ENCODE results near the gene INPP5A. TPM values are rescaled to one million over a fixed set of nuclear protein-coding genes. Genes with fewer than 3 reads are reported as not detected.

The INPP5A gene
- total and polyA plus RNA-seq, 2 of the 13 experiments (the other 11 are each of a cell fraction or from before 2014, with no cell fraction given): 17.5 to 37.9 TPM

GRCh38 chr10:132536877-132537683 is 507 bp upstream of the INPP5A start:
- H3K4me1 ChIP-seq (ENCODE audit: insufficient read depth, low read length): peaks cover 49% of the 10 kb centered on the region
- peak overlapping the region; percentile 79 to 85 (median 83); a peak in 5 of 6 replicates for H3K4me3 ChIP-seq (replicated peaks in 1 of 3; ENCODE audit: insufficient read depth in 1 of 3, low read depth in 2 of 3, low read length in 3 of 3)
- intact Hi-C loops (cut with micrococcal nuclease; ENCODE audit: unreplicated experiment) (loop anchor here (1.0 to 5.0 kb wide), 3 partner anchors 20 to 79 kb away; no protein-coding TSS in a partner anchor), in situ Hi-C loops (cut with HindIII; ENCODE audit: extremely low pct_ligation_motif_present, low pct_unique_long_range_greater_than_20kb) (loop anchor here (5.0 kb wide), 1 partner anchor 80 kb away; no protein-coding TSS in a partner anchor)
- ChIA-PET POLR2A (interaction anchor here (4.6 kb wide), 1 partner anchor 19 kb away, joined by 24 read pairs; no protein-coding TSS in a partner anchor), CTCF (ENCODE audit: low intra/inter-chr PET ratio, low total read pairs) (interaction anchor here (1.6 kb wide), 1 partner anchor 20 kb away, joined by 3 read pairs; no protein-coding TSS in a partner anchor)
- H3K27ac ChIP-seq (ENCODE audit: extremely low read length, insufficient read depth, low read length): peak overlapping the region; percentile 67
- DNase-seq (ENCODE audit: low spot score): peak; percentile 95
- peak overlapping the region; percentile 75 for H3K9ac ChIP-seq (ENCODE audit: insufficient read depth, low read depth, low read length)
- no CpG with 5 or more reads among the region's 102 CpGs for whole genome bisulfite sequencing (ENCODE audit: low lambda C conversion rate)
- no peaks in the 10 kb centered on the region for H4K20me1 ChIP-seq (ENCODE audit: insufficient read depth, low read length)
- ATAC-seq: peak; percentile 82
- no TSS peak for BruUV-seq (replicated peaks)
- no peaks in the 10 kb centered on the region for H3K9me3 ChIP-seq (ENCODE audit: low read length)
- peaks cover 31% of the 10 kb centered on the region for H3K79me2 ChIP-seq (ENCODE audit: insufficient read depth, low read length)
- H2AFZ ChIP-seq (ENCODE audit: low read length): no peak overlapping the region
- no peaks in the 10 kb centered on the region for H3K27me3 ChIP-seq (ENCODE audit: control insufficient read depth in 1 of 2, insufficient read depth in 2 of 2, low read length in 2 of 2)
- H3K4me2 ChIP-seq (ENCODE audit: low read depth, low read length): peak overlapping the region; percentile 97
- FAIRE-seq: peak; percentile 44
- no peaks in the 10 kb centered on the region for H3K36me3 ChIP-seq (replicated peaks in 1 of 2; ENCODE audit: control insufficient read depth in 1 of 2, insufficient read depth in 2 of 2, low read length in 2 of 2)
- TF ChIP-seq FOXO4 (CRISPR knock-in tag; conservative IDR thresholded peaks at IDR 0.05) (0 out of 2 replicates have a peak, but pooled peaks have one; percentile 28), ZNF10 (CRISPR knock-in tag; IDR thresholded peaks at IDR 0.05; ENCODE audit: borderline replicate concordance, low read depth) (no peak), HOXA3 (CRISPR knock-in tag; IDR thresholded peaks at IDR 0.05) (peak; percentile 88), SAP130 (CRISPR knock-in tag; IDR thresholded peaks at IDR 0.05; ENCODE audit: low read depth) (peak; percentile 57), SAFB2 (CRISPR knock-in tag; IDR thresholded peaks at IDR 0.05; ENCODE audit: borderline replicate concordance, low read depth) (peak; percentile 59), ZNF317 (CRISPR knock-in tag; IDR thresholded peaks at IDR 0.05) (0 out of 2 replicates have a peak, but pooled peaks have one; percentile 22), KLF12 (CRISPR knock-in tag; IDR thresholded peaks at IDR 0.05; ENCODE audit: borderline replicate concordance) (peak; percentile 37; the same call in 1 of the 2 replicates), MXD1 (CRISPR knock-in tag; IDR thresholded peaks at IDR 0.05) (peak; percentile 73), REPIN1 (CRISPR knock-in tag; IDR thresholded peaks at IDR 0.05; ENCODE audit: borderline replicate concordance, low read depth) (peak; percentile 47; the same call in 1 of the 2 replicates), MYC (CRISPR knock-in tag; IDR thresholded peaks at IDR 0.05; ENCODE audit: borderline replicate concordance) (peak; percentile 71; the same call in 1 of the 2 replicates), ZFAT (CRISPR knock-in tag; conservative IDR thresholded peaks at IDR 0.05) (no peak)
- TF ChIP-seq, protein P1, sequence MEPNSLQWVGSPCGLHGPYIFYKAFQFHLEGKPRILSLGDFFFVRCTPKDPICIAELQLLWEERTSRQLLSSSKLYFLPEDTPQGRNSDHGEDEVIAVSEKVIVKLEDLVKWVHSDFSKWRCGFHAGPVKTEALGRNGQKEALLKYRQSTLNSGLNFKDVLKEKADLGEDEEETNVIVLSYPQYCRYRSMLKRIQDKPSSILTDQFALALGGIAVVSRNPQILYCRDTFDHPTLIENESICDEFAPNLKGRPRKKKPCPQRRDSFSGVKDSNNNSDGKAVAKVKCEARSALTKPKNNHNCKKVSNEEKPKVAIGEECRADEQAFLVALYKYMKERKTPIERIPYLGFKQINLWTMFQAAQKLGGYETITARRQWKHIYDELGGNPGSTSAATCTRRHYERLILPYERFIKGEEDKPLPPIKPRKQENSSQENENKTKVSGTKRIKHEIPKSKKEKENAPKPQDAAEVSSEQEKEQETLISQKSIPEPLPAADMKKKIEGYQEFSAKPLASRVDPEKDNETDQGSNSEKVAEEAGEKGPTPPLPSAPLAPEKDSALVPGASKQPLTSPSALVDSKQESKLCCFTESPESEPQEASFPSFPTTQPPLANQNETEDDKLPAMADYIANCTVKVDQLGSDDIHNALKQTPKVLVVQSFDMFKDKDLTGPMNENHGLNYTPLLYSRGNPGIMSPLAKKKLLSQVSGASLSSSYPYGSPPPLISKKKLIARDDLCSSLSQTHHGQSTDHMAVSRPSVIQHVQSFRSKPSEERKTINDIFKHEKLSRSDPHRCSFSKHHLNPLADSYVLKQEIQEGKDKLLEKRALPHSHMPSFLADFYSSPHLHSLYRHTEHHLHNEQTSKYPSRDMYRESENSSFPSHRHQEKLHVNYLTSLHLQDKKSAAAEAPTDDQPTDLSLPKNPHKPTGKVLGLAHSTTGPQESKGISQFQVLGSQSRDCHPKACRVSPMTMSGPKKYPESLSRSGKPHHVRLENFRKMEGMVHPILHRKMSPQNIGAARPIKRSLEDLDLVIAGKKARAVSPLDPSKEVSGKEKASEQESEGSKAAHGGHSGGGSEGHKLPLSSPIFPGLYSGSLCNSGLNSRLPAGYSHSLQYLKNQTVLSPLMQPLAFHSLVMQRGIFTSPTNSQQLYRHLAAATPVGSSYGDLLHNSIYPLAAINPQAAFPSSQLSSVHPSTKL (CRISPR knock-in tag; IDR thresholded peaks at IDR 0.05): no peak
- TF ChIP-seq, protein P2, sequence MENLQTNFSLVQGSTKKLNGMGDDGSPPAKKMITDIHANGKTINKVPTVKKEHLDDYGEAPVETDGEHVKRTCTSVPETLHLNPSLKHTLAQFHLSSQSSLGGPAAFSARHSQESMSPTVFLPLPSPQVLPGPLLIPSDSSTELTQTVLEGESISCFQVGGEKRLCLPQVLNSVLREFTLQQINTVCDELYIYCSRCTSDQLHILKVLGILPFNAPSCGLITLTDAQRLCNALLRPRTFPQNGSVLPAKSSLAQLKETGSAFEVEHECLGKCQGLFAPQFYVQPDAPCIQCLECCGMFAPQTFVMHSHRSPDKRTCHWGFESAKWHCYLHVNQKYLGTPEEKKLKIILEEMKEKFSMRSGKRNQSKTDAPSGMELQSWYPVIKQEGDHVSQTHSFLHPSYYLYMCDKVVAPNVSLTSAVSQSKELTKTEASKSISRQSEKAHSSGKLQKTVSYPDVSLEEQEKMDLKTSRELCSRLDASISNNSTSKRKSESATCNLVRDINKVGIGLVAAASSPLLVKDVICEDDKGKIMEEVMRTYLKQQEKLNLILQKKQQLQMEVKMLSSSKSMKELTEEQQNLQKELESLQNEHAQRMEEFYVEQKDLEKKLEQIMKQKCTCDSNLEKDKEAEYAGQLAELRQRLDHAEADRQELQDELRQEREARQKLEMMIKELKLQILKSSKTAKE (CRISPR knock-in tag; IDR thresholded peaks at IDR 0.05; ENCODE audit: borderline replicate concordance): no peak
- TF ChIP-seq, protein P3, sequence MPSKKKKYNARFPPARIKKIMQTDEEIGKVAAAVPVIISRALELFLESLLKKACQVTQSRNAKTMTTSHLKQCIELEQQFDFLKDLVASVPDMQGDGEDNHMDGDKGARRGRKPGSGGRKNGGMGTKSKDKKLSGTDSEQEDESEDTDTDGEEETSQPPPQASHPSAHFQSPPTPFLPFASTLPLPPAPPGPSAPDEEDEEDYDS (CRISPR knock-in tag; IDR thresholded peaks at IDR 0.05): peak; percentile 90

All from HepG2 (cell line).